HepG2 (cell line): ENCODE data around the gene GUCY2D. TPM values are rescaled to one million over a fixed set of nuclear protein-coding genes. Genes with fewer than 3 reads are reported as not detected.

ENCODE experiments used
- ATAC-seq: fragments of 200-7000 bp; cut with Tn5 transposase; 3 replicates; pipeline ENCODE4 v1.9.1; 2020; ENCODE audit warnings: mild to moderate bottlenecking, moderate library complexity
- BruUV-seq: library from RNA; stranded (reverse); fragments of 400-500 nt; replicated peaks from 2 replicates; lab custom pipeline; 2021; lab: Mats Ljungman, UMichigan
- CTCF ChIA-PET: fragments of 300-600 bp; formaldehyde crosslinking; extraction: SDS; loops from one replicate; lab custom pipeline; 2021; ENCODE audit warnings: low total read pairs, inconsistent platforms, low intra/inter-chr PET ratio; lab: Yijun Ruan, JAX
- POLR2A ChIA-PET: fragments of 350-600 bp; sonication (Branson Sonifier 250); formaldehyde crosslinking; loops from one replicate; lab custom pipeline; 2020; ENCODE audit warnings: antibody characterized with exemption, inconsistent platforms; lab: Yijun Ruan, JAX
- DNase-seq: peaks from one replicate; pipeline ENCODE4 v3.0.0-alpha.2; 2015; ENCODE audit warnings: low spot score
- FAIRE-seq: peaks from 3 replicates; lab custom pipeline; 2011; peaks lifted over from hg19 to GRCh38; lab: Jason Lieb, UNC
- H2AFZ ChIP-seq: one replicate; pipeline ENCODE4 v1.6.1; 2011; ENCODE audit warnings: low read length, inconsistent platforms
- H3K27ac ChIP-seq: fragments of 300-600 bp; 3 replicates; pipeline ENCODE4 v1.8.0; 2011; ENCODE audit warnings: mixed run types, mild to moderate bottlenecking, mixed read lengths, low read length, inconsistent platforms; ENCODE audit not compliant: insufficient read depth; ENCODE audit errors: extremely low read length
- H3K27me3 ChIP-seq, 2 experiments: fragments of 200-600 bp in 1 of 2; 2 replicates in 1 of 2; 3 replicates in 1 of 2; pipeline versions ENCODE4 v1.6.0 to v1.8.0; 2011; ENCODE audit warnings: low read length in 2 of 2, mild to moderate bottlenecking in 2 of 2, moderate library complexity in 2 of 2, inconsistent platforms in 1 of 2; ENCODE audit not compliant: insufficient read depth in 2 of 2, control insufficient read depth in 1 of 2
- H3K36me3 ChIP-seq, 2 experiments: fragments of 200-600 bp in 1 of 2; replicated peaks in 1 of 2; 2 replicates in 1 of 2; 3 replicates in 1 of 2; pipeline versions ENCODE4 v1.5.1 to v1.8.0; 2011; ENCODE audit warnings: low read length in 2 of 2, inconsistent platforms in 1 of 2; ENCODE audit not compliant: insufficient read depth in 2 of 2, control insufficient read depth in 1 of 2
- H3K4me1 ChIP-seq: 2 replicates; pipeline ENCODE4 v1.5.1; 2012; ENCODE audit warnings: low read length, inconsistent platforms; ENCODE audit not compliant: insufficient read depth
- H3K4me2 ChIP-seq: 2 replicates; pipeline ENCODE4 v1.6.0; 2011; ENCODE audit warnings: low read depth, low read length, inconsistent platforms
- H3K4me3 ChIP-seq, 3 experiments: fragments of 200-600 bp in 1 of 3; sonication (generic), shearing (Covaris generic) in 1 of 3; replicated peaks in 1 of 3; 2 replicates each; pipeline ENCODE4 v1.5.1; 2011 to 2016; ENCODE audit warnings: low read length in 3 of 3, inconsistent platforms in 2 of 3, low read depth in 2 of 3, mild to moderate bottlenecking in 2 of 3, control low read depth in 1 of 3, mixed read lengths in 1 of 3; ENCODE audit not compliant: insufficient read depth in 1 of 3
- H3K79me2 ChIP-seq: one replicate; pipeline ENCODE4 v1.6.1; 2011; ENCODE audit warnings: low read length, inconsistent platforms; ENCODE audit not compliant: insufficient read depth
- H3K9ac ChIP-seq: 2 replicates; pipeline ENCODE4 v1.6.0; 2011; ENCODE audit warnings: mild to moderate bottlenecking, low read depth, low read length, inconsistent platforms; ENCODE audit not compliant: insufficient read depth
- H3K9me3 ChIP-seq: 2 replicates; pipeline ENCODE4 v1.5.1; 2012; ENCODE audit warnings: mild to moderate bottlenecking, low read length
- H4K20me1 ChIP-seq: 2 replicates; pipeline ENCODE4 v1.6.0; 2011; ENCODE audit warnings: inconsistent platforms, mild to moderate bottlenecking, low read length, moderate library complexity; ENCODE audit not compliant: insufficient read depth
- ARNTL ChIP-seq: sonication (generic); formaldehyde crosslinking; IDR thresholded peaks from 2 replicates; pipeline ENCODE4 v1.4.0; 2020; ENCODE audit warnings: mild to moderate bottlenecking, missing genetic modification reagents
- MED13 ChIP-seq: sonication (generic); formaldehyde crosslinking; IDR thresholded peaks from 2 replicates; pipeline ENCODE4 v1.5.0; 2020; ENCODE audit warnings: missing genetic modification reagents
- ZNF460 ChIP-seq: sonication (generic); formaldehyde crosslinking; IDR thresholded peaks from 2 replicates; pipeline ENCODE4 v1.5.1; 2020; ENCODE audit warnings: missing genetic modification reagents, mild to moderate bottlenecking, borderline replicate concordance
- WGBS: methylation state at CpG from one replicate; pipeline ENCODE4 v1.1.6; 2017; ENCODE audit warnings: low lambda C conversion rate; 5-methylcytosine and 5-hydroxymethylcytosine counted together
- in situ Hi-C: cut with HindIII; loops from 2 replicates; pipeline ENCODE4 v1.10.0; 2017; ENCODE audit warnings: low pct_unique_long_range_greater_than_20kb; ENCODE audit not compliant: extremely low pct_ligation_motif_present
- intact Hi-C: fragments of 100-400 bp; cut with micrococcal nuclease; formaldehyde crosslinking; loops from one replicate; pipeline ENCODE4 v1.10.0; 2022; ENCODE audit not compliant: unreplicated experiment
- polyA plus RNA-seq, 8 experiments: library from polyadenylated mRNA; depleted of rRNA in 3 of 8; stranded (reverse) in 7 of 8; unstranded in 1 of 8; fragments of >200 nt; fragmentation: Illumina TruSeq in 4 of 8; extraction: Trizol in 4 of 8; gene quantifications; 2 replicates each; pipeline versions ENCODE4 v1.2.1 to v1.2.3, GENCODE V29; 2011 to 2016; ENCODE audit warnings: low read depth in 4 of 8, missing spikeins in 1 of 8, mixed read lengths in 1 of 8; ENCODE audit not compliant: insufficient read depth in 1 of 8
- total RNA-seq, 5 experiments: library from RNA; depleted of rRNA; stranded (reverse); fragments of >200 nt; fragmentation: Illumina TruSeq; extraction: Trizol; gene quantifications; 2 replicates each; pipeline ENCODE4 v1.2.3, GENCODE V29; 2016; ENCODE audit warnings: low read depth in 1 of 5
- TF ChIP-seq, protein P1 (sequence below): IDR thresholded peaks from 2 replicates; pipeline ENCODE4 v1.6.1; 2016; ENCODE audit warnings: missing compliant biosample characterization, missing genetic modification reagents, borderline replicate concordance
- TF ChIP-seq, protein P2 (sequence below): sonication (generic); formaldehyde crosslinking; conservative IDR thresholded peaks from 2 replicates; pipeline ENCODE4 v1.4.0; 2020; ENCODE audit warnings: missing genetic modification reagents

The GUCY2D gene
- total and polyA plus RNA-seq, 2 of the 13 experiments (the other 11 are each of a cell fraction or from before 2014, with no cell fraction given): not detected

DNA sequence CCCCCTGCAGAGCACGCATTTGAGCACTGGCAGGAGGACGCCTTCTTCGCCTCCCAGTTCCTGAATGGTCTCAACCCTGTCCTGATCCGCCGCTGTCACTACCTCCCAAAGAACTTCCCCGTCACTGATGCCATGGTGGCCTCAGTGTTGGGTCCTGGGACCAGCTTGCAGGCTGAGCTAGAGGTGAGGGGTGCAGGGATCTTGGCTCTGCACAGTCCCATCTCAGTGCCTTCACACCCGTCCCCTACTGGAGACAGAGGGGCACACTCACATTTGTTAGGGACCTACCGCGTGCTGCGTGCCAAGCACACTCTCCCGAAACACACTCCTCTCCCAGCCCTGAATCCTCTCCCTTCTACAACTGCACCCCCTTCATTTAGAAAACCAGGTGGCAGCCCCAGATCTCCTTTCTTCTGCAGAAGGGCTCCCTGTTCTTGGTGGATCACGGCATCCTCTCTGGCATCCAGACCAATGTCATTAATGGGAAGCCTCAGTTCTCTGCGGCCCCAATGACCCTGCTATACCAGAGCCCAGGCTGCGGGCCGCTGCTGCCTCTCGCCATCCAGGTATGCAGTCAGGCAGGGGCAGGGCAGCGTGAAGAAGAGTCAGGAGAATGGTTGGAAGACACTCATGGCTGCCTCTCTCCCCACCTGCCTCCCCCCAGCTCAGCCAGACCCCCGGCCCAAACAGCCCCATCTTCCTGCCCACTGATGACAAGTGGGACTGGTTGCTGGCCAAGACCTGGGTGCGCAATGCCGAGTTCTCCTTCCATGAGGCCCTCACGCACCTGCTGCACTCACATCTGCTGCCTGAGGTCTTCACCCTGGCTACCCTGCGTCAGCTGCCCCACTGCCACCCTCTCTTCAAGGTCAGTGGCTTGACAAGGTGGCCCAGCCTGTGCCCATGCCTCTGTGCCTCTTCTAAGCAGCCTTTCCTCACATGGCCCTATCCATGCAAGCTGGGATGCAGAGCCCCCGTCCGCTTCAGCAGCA is 42.7 kb downstream of the GUCY2D start:
- CTCF ChIA-PET: no interaction called here
- no peaks in the 10 kb centered on the region for H3K36me3 ChIP-seq
- no peak for FAIRE-seq

More for the DNA sequence above, 42.7 kb downstream of the GUCY2D start:
- Histone ChIP-seq H3K79me2 (no peaks in the 10 kb centered on the region), H3K4me1 (peaks cover 16% of the 10 kb centered on the region; the same call in 1 of the 2 replicates), H2AFZ (no peak overlapping the region), H3K27ac (no peak overlapping the region), H3K4me3 (no peak overlapping the region), H3K27me3 (peaks cover 12 to 81% of the 10 kb centered on the region in 2 experiments; a peak in 3 of 5 replicates), H4K20me1 (no peaks in the 10 kb centered on the region), H3K9ac (no peak overlapping the region), H3K4me2 (no peak overlapping the region), H3K9me3 (no peaks in the 10 kb centered on the region)
- POLR2A ChIA-PET: no interaction called here
- ATAC-seq (no peak), DNase-seq (no peak)
- in situ Hi-C loops (loop anchor here (5.0 kb wide), 1 partner anchor 133 kb away; no protein-coding TSS in a partner anchor), intact Hi-C loops (loop anchor here (5.0 kb wide), 2 partner anchors 133 to 203 kb away; no protein-coding TSS in a partner anchor)
- TF ChIP-seq, protein P1, sequence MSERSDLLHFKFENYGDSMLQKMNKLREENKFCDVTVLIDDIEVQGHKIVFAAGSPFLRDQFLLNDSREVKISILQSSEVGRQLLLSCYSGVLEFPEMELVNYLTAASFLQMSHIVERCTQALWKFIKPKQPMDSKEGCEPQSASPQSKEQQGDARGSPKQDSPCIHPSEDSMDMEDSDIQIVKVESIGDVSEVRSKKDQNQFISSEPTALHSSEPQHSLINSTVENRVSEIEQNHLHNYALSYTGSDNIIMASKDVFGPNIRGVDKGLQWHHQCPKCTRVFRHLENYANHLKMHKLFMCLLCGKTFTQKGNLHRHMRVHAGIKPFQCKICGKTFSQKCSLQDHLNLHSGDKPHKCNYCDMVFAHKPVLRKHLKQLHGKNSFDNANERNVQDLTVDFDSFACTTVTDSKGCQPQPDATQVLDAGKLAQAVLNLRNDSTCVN (CRISPR knock-in tag): no peak
- no peak for TF ChIP-seq ARNTL
- TF ChIP-seq MED13 (CRISPR knock-in tag): no peak
- TF ChIP-seq, protein P2, sequence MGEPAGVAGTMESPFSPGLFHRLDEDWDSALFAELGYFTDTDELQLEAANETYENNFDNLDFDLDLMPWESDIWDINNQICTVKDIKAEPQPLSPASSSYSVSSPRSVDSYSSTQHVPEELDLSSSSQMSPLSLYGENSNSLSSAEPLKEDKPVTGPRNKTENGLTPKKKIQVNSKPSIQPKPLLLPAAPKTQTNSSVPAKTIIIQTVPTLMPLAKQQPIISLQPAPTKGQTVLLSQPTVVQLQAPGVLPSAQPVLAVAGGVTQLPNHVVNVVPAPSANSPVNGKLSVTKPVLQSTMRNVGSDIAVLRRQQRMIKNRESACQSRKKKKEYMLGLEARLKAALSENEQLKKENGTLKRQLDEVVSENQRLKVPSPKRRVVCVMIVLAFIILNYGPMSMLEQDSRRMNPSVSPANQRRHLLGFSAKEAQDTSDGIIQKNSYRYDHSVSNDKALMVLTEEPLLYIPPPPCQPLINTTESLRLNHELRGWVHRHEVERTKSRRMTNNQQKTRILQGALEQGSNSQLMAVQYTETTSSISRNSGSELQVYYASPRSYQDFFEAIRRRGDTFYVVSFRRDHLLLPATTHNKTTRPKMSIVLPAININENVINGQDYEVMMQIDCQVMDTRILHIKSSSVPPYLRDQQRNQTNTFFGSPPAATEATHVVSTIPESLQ (CRISPR knock-in tag): no peak
- TF ChIP-seq ZNF460 (CRISPR knock-in tag): no peak
- BruUV-seq: no TSS peak
- 54% methylated on average over 20 of the region's 24 CpGs for WGBS
